WTC11 (cell line): ENCODE measurements around the gene SRSF12. TPM values are rescaled to one million over a fixed set of nuclear protein-coding genes. Genes with fewer than 3 reads are reported as not detected.

Experiments used
- ATAC-seq: fragments of 200-7000 bp; cut with Tn5 transposase; 2 replicates; pipeline ENCODE4 v1.10.0; 2021; ENCODE audit warnings: mild to moderate bottlenecking, moderate library complexity
- CTCF ChIA-PET: fragments of 300-600 bp; sonication (Branson Sonifier 250); formaldehyde crosslinking; loops from one replicate; lab custom pipeline; 2021; ENCODE audit warnings: antibody characterized with exemption; lab: Charles Lee
- POLR2A ChIA-PET: fragments of 350-600 bp; sonication (Branson Sonifier 250); formaldehyde crosslinking; loops from one replicate; lab custom pipeline; 2021; ENCODE audit warnings: antibody characterized with exemption; lab: Charles Lee
- DNase-seq: peaks from one replicate; pipeline ENCODE4 v3.0.0; 2021; ENCODE audit warnings: low spot score
- H3K27ac Mint-ChIP-seq: 2 replicates; pipeline ENCODE4 v1.8.0; 2021; ENCODE audit warnings: mixed read lengths
- H3K27me3 Mint-ChIP-seq: 2 replicates; pipeline ENCODE4 v1.8.0; 2021; ENCODE audit warnings: low read depth, mild to moderate bottlenecking, moderate library complexity, mixed read lengths
- H3K36me3 Mint-ChIP-seq: 2 replicates; pipeline ENCODE4 v1.8.0; 2021; ENCODE audit warnings: mixed read lengths
- H3K4me1 Mint-ChIP-seq: 2 replicates; pipeline ENCODE4 v1.8.0; 2022; ENCODE audit warnings: mixed read lengths
- H3K4me3 Mint-ChIP-seq: 2 replicates; pipeline ENCODE4 v1.8.0; 2021; ENCODE audit warnings: mild to moderate bottlenecking, moderate library complexity, mixed read lengths
- H3K9me3 Mint-ChIP-seq: 2 replicates; pipeline ENCODE4 v1.8.0; 2021; ENCODE audit warnings: mixed read lengths
- AFF4 ChIP-seq: sonication (generic); formaldehyde crosslinking; IDR thresholded peaks from 2 replicates; pipeline ENCODE4 v1.8.1; 2023; ENCODE audit warnings: mild to moderate bottlenecking, missing genetic modification reagents, borderline replicate concordance
- ATF3 ChIP-seq: sonication (generic); formaldehyde crosslinking; conservative IDR thresholded peaks from 2 replicates; pipeline ENCODE4 v1.8.1; 2022; ENCODE audit warnings: mild to moderate bottlenecking, missing genetic modification reagents
- CBFB ChIP-seq: sonication (generic); formaldehyde crosslinking; IDR thresholded peaks from 2 replicates; pipeline ENCODE4 v1.8.1; 2022; ENCODE audit warnings: mild to moderate bottlenecking, low read depth, missing genetic modification reagents
- E2F1 ChIP-seq: sonication (generic); formaldehyde crosslinking; IDR thresholded peaks from 2 replicates; pipeline ENCODE4 v1.8.0; 2022; ENCODE audit warnings: mild to moderate bottlenecking, missing genetic modification reagents
- ESRRA ChIP-seq: sonication (generic); formaldehyde crosslinking; IDR thresholded peaks from 2 replicates; pipeline ENCODE4 v1.8.1; 2022; ENCODE audit warnings: mild to moderate bottlenecking, missing genetic modification reagents, borderline replicate concordance
- IRF1 ChIP-seq: sonication (generic); formaldehyde crosslinking; IDR thresholded peaks from 2 replicates; pipeline ENCODE4 v1.8.0; 2023; ENCODE audit warnings: missing genetic modification reagents
- MLX ChIP-seq: sonication (generic); formaldehyde crosslinking; IDR thresholded peaks from 2 replicates; pipeline ENCODE4 v1.8.1; 2023; ENCODE audit warnings: mild to moderate bottlenecking, missing genetic modification reagents, moderate library complexity
- NR1H2 ChIP-seq: sonication (generic); formaldehyde crosslinking; IDR thresholded peaks from 2 replicates; pipeline ENCODE4 v1.9.0; 2021; ENCODE audit warnings: mild to moderate bottlenecking, moderate library complexity, missing genetic modification reagents
- OVOL2 ChIP-seq: fragments of 250-450 bp; sonication (Bioruptor Pico); IDR thresholded peaks from 2 replicates; pipeline ENCODE4 v1.9.0; 2021; ENCODE audit warnings: mild to moderate bottlenecking, borderline replicate concordance
- PREB ChIP-seq: sonication (generic); formaldehyde crosslinking; IDR thresholded peaks from 2 replicates; pipeline ENCODE4 v1.8.1; 2022; ENCODE audit warnings: mild to moderate bottlenecking, missing genetic modification reagents, moderate library complexity, borderline replicate concordance
- PRRX2 ChIP-seq: fragments of 250-450 bp; sonication (Bioruptor Pico); IDR thresholded peaks from 2 replicates; pipeline ENCODE4 v1.8.0; 2021; ENCODE audit warnings: mild to moderate bottlenecking
- RELA ChIP-seq: sonication (generic); formaldehyde crosslinking; IDR thresholded peaks from 2 replicates; pipeline ENCODE4 v1.8.1; 2022; ENCODE audit warnings: missing genetic modification reagents, mild to moderate bottlenecking, borderline replicate concordance
- SMAD4 ChIP-seq: sonication (generic); formaldehyde crosslinking; IDR thresholded peaks from 2 replicates; pipeline ENCODE4 v1.8.0; 2022; ENCODE audit warnings: mild to moderate bottlenecking, missing genetic modification reagents
- TP53 ChIP-seq: sonication (generic); formaldehyde crosslinking; IDR thresholded peaks from 2 replicates; pipeline ENCODE4 v1.8.1; 2023; ENCODE audit warnings: mild to moderate bottlenecking, missing genetic modification reagents
- USF1 ChIP-seq: sonication (generic); formaldehyde crosslinking; IDR thresholded peaks from 2 replicates; pipeline ENCODE4 v1.8.0; 2022; ENCODE audit warnings: mild to moderate bottlenecking, missing genetic modification reagents
- USF2 ChIP-seq: sonication (generic); formaldehyde crosslinking; IDR thresholded peaks from 2 replicates; pipeline ENCODE4 v1.8.1; 2023; ENCODE audit warnings: mild to moderate bottlenecking, missing genetic modification reagents, moderate library complexity
- ZBTB43 ChIP-seq: sonication (generic); formaldehyde crosslinking; IDR thresholded peaks from 2 replicates; pipeline ENCODE4 v1.8.1; 2023; ENCODE audit warnings: mild to moderate bottlenecking, missing genetic modification reagents
- ZNF138 ChIP-seq: sonication (generic); formaldehyde crosslinking; conservative IDR thresholded peaks from 2 replicates; pipeline ENCODE4 v1.8.1; 2022; ENCODE audit warnings: mild to moderate bottlenecking, moderate library complexity, missing genetic modification reagents
- ZNF425 ChIP-seq: fragments of 250-450 bp; sonication (Bioruptor Pico); conservative IDR thresholded peaks from 2 replicates; pipeline ENCODE4 v1.9.0; 2021; ENCODE audit warnings: mild to moderate bottlenecking
- total RNA-seq: library from RNA; stranded (reverse); gene quantifications from 3 replicates; pipeline ENCODE4 v1.2.3, GENCODE V29; 2021

The SRSF12 gene
- total RNA-seq, 1 experiment from 2014 or later: 3.8 TPM

- ATAC-seq (no peak), DNase-seq (no peak)
- Mint-ChIP-seq H3K4me3 (no peak overlapping the region), H3K9me3 (no peaks in the 10 kb centered on the region), H3K27ac (no peak overlapping the region), H3K27me3 (no peaks in the 10 kb centered on the region), H3K36me3 (no peaks in the 10 kb centered on the region), H3K4me1 (peaks cover 4% of the 10 kb centered on the region)
- ChIA-PET CTCF (interaction anchor here (1.0 to 1.8 kb wide), 6 partner anchors 8 to 210 kb away, joined by 3 to 11 read pairs (median 5); no protein-coding TSS in a partner anchor), POLR2A (interaction anchor here (0.9 kb wide), 1 partner anchor 82 kb away, joined by 4 read pairs; the partner anchor contains the start of gene PNRC1)
- no peak for TF ChIP-seq AFF4 (CRISPR knock-in tag)
- no peak for TF ChIP-seq E2F1 (CRISPR knock-in tag)
These were observed 44.1 kb upstream of the SRSF12 start for GRCh38 chr6:89162047-89162371.

GRCh38 chr6:89161326-89162046 is 43.6 kb upstream of the SRSF12 start:
- no peaks in the 10 kb centered on the region for H3K36me3 Mint-ChIP-seq
- CTCF ChIA-PET: interaction anchor here (1.0 to 1.8 kb wide), 6 partner anchors 9 to 211 kb away, joined by 3 to 11 read pairs (median 5); no protein-coding TSS in a partner anchor
- no peaks in the 10 kb centered on the region for H3K27me3 Mint-ChIP-seq
- POLR2A ChIA-PET: interaction anchor here (0.9 kb wide), 1 partner anchor 81 kb away, joined by 4 read pairs; the partner anchor contains the start of gene PNRC1
- TF ChIP-seq USF2 (no peak), ATF3 (CRISPR knock-in tag) (no peak), TP53 (CRISPR knock-in tag) (no peak), ZNF138 (no peak), IRF1 (no peak), ZBTB43 (CRISPR knock-in tag) (no peak), CBFB (no peak), RELA (CRISPR knock-in tag) (no peak), PRRX2 (CRISPR knock-in tag) (no peak), NR1H2 (no peak), SMAD4 (CRISPR knock-in tag) (no peak), MLX (CRISPR knock-in tag) (no peak), USF1 (no peak), OVOL2 (no peak), ZNF425 (no peak), ESRRA (CRISPR knock-in tag) (no peak), PREB (CRISPR knock-in tag) (no peak)
- 0 out of 2 replicates have a peak overlapping the region, but pooled peaks have one; percentile 20 for H3K27ac Mint-ChIP-seq
- DNase-seq (peak; percentile 30), ATAC-seq (peak; percentile 100)
- H3K4me1 Mint-ChIP-seq: peaks cover 4% of the 10 kb centered on the region
- no peaks in the 10 kb centered on the region for H3K9me3 Mint-ChIP-seq
- no peak overlapping the region for H3K4me3 Mint-ChIP-seq
